Right ventricle myocardium inferior (tissue), 1 donor: ENCODE results near the gene PAX4. TPM values are rescaled to one million over a fixed set of nuclear protein-coding genes. Genes with fewer than 3 reads are reported as not detected.

Experiments
- total RNA-seq: library from RNA; stranded (reverse); fragmentation: NEBNext Ultra II Directional; extraction: Animal tissue kit (Norgen Biotek cat#: 25700); gene quantifications from one replicate; pipeline ENCODE4 v1.2.1, GENCODE V29; 2021
- donor health status: DM: no; HTN: yes; CAD: no; lungs with severe emphysema.

Gene PAX4
- total RNA-seq, 1 donor from 2014 or later, result not detected

Other genes with a start within 250 kb of the PAX4 start
- gene ZNF800, start 225.4 kb downstream of the PAX4 start, total RNA-seq, result 20.1 TPM
- 7.5 TPM for gene GCC1, start 32.5 kb downstream of the PAX4 start, total RNA-seq
- 78.1 TPM for gene ARF5, start 29.7 kb downstream of the PAX4 start, total RNA-seq
- 0.38 TPM for gene FSCN3, start 24.4 kb downstream of the PAX4 start, total RNA-seq
- 85.0 TPM for gene SND1, start 34.1 kb upstream of the PAX4 start, total RNA-seq